ENCODE results near the gene TENM4. TPM values are rescaled to one million over a fixed set of nuclear protein-coding genes. Genes with fewer than 3 reads are reported as not detected.
A peak's percentile ranks its signal among the peaks of the same experiment; 100 is the strongest.

Gene TENM4
- total RNA-seq, 2 experiments from 2014 or later, result not detected

GRCh38 chr11:79078456-79078855 lies 362.4 kb downstream of the TENM4 start:
- no peaks in the 10 kb centered on the region for H3K9me2 ChIP-seq (ENCODE audit: insufficient read depth, low read length)
- no peaks in the 10 kb centered on the region for H4K20me1 ChIP-seq (ENCODE audit: insufficient read depth, low read length)
- H3K9me3 ChIP-seq (ENCODE audit: low read length), result no peaks in the 10 kb centered on the region
- H3K4me1 ChIP-seq (ENCODE audit: insufficient read depth, low read length, poor library complexity, severe bottlenecking), result no peaks in the 10 kb centered on the region
- no peak for DNase-seq (ENCODE audit: low spot score)
- intact Hi-C loops (cut with micrococcal nuclease; ENCODE audit: unreplicated experiment), result loop anchor here (10.0 kb wide), 1 partner anchor 434 kb away; no protein-coding TSS in a partner anchor
- CTCF ChIA-PET (ENCODE audit: unreplicated experiment), result no interaction called here
- H3K27ac ChIP-seq (ENCODE audit: low read depth, low read length, poor library complexity, severe bottlenecking), result no peak overlapping the region
- H3K79me2 ChIP-seq (ENCODE audit: insufficient read depth, low read depth, low read length), result no peaks in the 10 kb centered on the region
- H3K36me3 ChIP-seq (ENCODE audit: insufficient read depth, low read length), result no peaks in the 10 kb centered on the region
- no TSS peak for BruUV-seq (replicated peaks)
- H3K4me2 ChIP-seq (ENCODE audit: low read length), result no peak overlapping the region
- TF ChIP-seq CTCF (conservative IDR thresholded peaks at IDR 0.05; ENCODE audit: low read length) (no peak), EZH2phosphoT487 (IDR thresholded peaks at IDR 0.05; ENCODE audit: borderline replicate concordance, low read depth, low read length) (no peak)
- H2AFZ ChIP-seq (ENCODE audit: low read length), result no peak overlapping the region
- no peak overlapping the region for H3K4me3 ChIP-seq (ENCODE audit: low read depth, low read length, poor library complexity, severe bottlenecking)
- POLR2A ChIA-PET, result no interaction called here

GRCh38 chr11:79077702-79078330 lies 363.0 kb downstream of the TENM4 start:
- no peak overlapping the region for H3K27ac ChIP-seq (ENCODE audit: low read depth, low read length, poor library complexity, severe bottlenecking)
- no peaks in the 10 kb centered on the region for H3K9me2 ChIP-seq (ENCODE audit: insufficient read depth, low read length)
- no peaks in the 10 kb centered on the region for H3K79me2 ChIP-seq (ENCODE audit: insufficient read depth, low read depth, low read length)
- CTCF ChIA-PET (ENCODE audit: unreplicated experiment), result no interaction called here
- POLR2A ChIA-PET, result interaction anchor here (0.6 kb wide), 1 partner anchor 54 kb away, joined by 4 read pairs; no protein-coding TSS in a partner anchor
- no peak overlapping the region for H3K4me2 ChIP-seq (ENCODE audit: low read length)
- H2AFZ ChIP-seq (ENCODE audit: low read length), result no peak overlapping the region
- no TSS peak for BruUV-seq (replicated peaks)
- H3K9me3 ChIP-seq (ENCODE audit: low read length), result no peaks in the 10 kb centered on the region
- no peaks in the 10 kb centered on the region for H3K36me3 ChIP-seq (ENCODE audit: insufficient read depth, low read length)
- intact Hi-C loops (cut with micrococcal nuclease; ENCODE audit: unreplicated experiment), result loop anchor here (10.0 kb wide), 1 partner anchor 433 kb away; no protein-coding TSS in a partner anchor
- no peak overlapping the region for H3K4me3 ChIP-seq (ENCODE audit: low read depth, low read length, poor library complexity, severe bottlenecking)
- no peak for DNase-seq (ENCODE audit: low spot score)
- TF ChIP-seq CTCF (conservative IDR thresholded peaks at IDR 0.05; ENCODE audit: low read length), result no peak
- no peak for TF ChIP-seq EZH2phosphoT487 (IDR thresholded peaks at IDR 0.05; ENCODE audit: borderline replicate concordance, low read depth, low read length)
- H3K4me1 ChIP-seq (ENCODE audit: insufficient read depth, low read length, poor library complexity, severe bottlenecking), result no peaks in the 10 kb centered on the region
- H4K20me1 ChIP-seq (ENCODE audit: insufficient read depth, low read length), result no peaks in the 10 kb centered on the region

GRCh38 chr11:79076526-79077115 lies 364.2 kb downstream of the TENM4 start:
- Histone ChIP-seq H4K20me1 (ENCODE audit: insufficient read depth, low read length) (no peaks in the 10 kb centered on the region), H3K9me2 (ENCODE audit: insufficient read depth, low read length) (no peaks in the 10 kb centered on the region), H3K36me3 (ENCODE audit: insufficient read depth, low read length) (no peaks in the 10 kb centered on the region), H3K4me1 (ENCODE audit: insufficient read depth, low read length, poor library complexity, severe bottlenecking) (no peaks in the 10 kb centered on the region), H3K27ac (ENCODE audit: low read depth, low read length, poor library complexity, severe bottlenecking) (no peak overlapping the region), H3K4me3 (ENCODE audit: low read depth, low read length, poor library complexity, severe bottlenecking) (no peak overlapping the region), H2AFZ (ENCODE audit: low read length) (no peak overlapping the region), H3K9me3 (ENCODE audit: low read length) (no peaks in the 10 kb centered on the region), H3K79me2 (ENCODE audit: insufficient read depth, low read depth, low read length) (no peaks in the 10 kb centered on the region), H3K4me2 (ENCODE audit: low read length) (no peak overlapping the region)
- ChIA-PET CTCF (ENCODE audit: unreplicated experiment) (no interaction called here), POLR2A (no interaction called here)
- peak; percentile 74 for TF ChIP-seq CTCF (conservative IDR thresholded peaks at IDR 0.05; ENCODE audit: low read length)
- TF ChIP-seq EZH2phosphoT487 (IDR thresholded peaks at IDR 0.05; ENCODE audit: borderline replicate concordance, low read depth, low read length), result no peak
- DNase-seq (ENCODE audit: low spot score), result peak; percentile 24
- intact Hi-C loops (cut with micrococcal nuclease; ENCODE audit: unreplicated experiment), result loop anchor here (10.0 kb wide), 1 partner anchor 432 kb away; no protein-coding TSS in a partner anchor
- BruUV-seq (replicated peaks), result no TSS peak
